Stimulated activated CD8-positive, alpha-beta memory T cell treated with anti-CD3 and anti-CD28 coated beads, Interleukin-4, amount 100 ng/mL, for 48 hours (primary cell): Measurements from ENCODE around the gene SPRTN.
A peak's percentile ranks its signal among the peaks of the same experiment; 100 is the strongest.
"Not testable (repeated sequence)": the region's sequence is repeated elsewhere in the genome, so short reads cannot be mapped to it uniquely, and the experiment has no call there.

Source experiments
- DNase-seq: peaks from one replicate; pipeline ENCODE4 v3.0.0-alpha.2; 2020

SPRTN gene

GRCh38 chr1:231337043-231337471 is 1.0 kb upstream of the SPRTN start:
- DNase-seq = no peak

- DNase-seq = peak; percentile 99
Observed at GRCh38 chr1:231337472-231338269, 422 bp upstream of the SPRTN start, which contains the start of gene EXOC8. EXOC8 (minus strand) TSS chr1:231337852; CDS start chr1:231337745, 107 bp downstream.

- no peak for DNase-seq
Observed at GRCh38 chr1:231340328-231341013, 2.4 kb downstream of the SPRTN start.

GRCh38 chr1:231347961-231348360 is 9.9 kb downstream of the SPRTN start:
- no peak for DNase-seq

GRCh38 chr1:231348442-231348841 is 10.3 kb downstream of the SPRTN start:
- DNase-seq = no peak

GRCh38 chr1:231348856-231349255 is 10.8 kb downstream of the SPRTN start:
- not testable (repeated sequence) for DNase-seq

- DNase-seq = no peak
Observed at GRCh38 chr1:231351816-231352215, 13.7 kb downstream of the SPRTN start.

- DNase-seq = no peak
Observed at GRCh38 chr1:231353086-231353485, 15.0 kb downstream of the SPRTN start.

GRCh38 chr1:231354330-231355020 is 16.4 kb downstream of the SPRTN start:
- DNase-seq = no peak

GRCh38 chr1:231355171-231355570 is 17.1 kb downstream of the SPRTN start:
- no peak for DNase-seq

- no peak for DNase-seq
Observed at GRCh38 chr1:231357187-231357772, 19.2 kb downstream of the SPRTN start.

GRCh38 chr1:231357831-231358354 is 19.8 kb downstream of the SPRTN start:
- DNase-seq = peak; percentile 36

GRCh38 chr1:231359113-231359512 is 21.0 kb downstream of the SPRTN start:
- DNase-seq = no peak

GRCh38 chr1:231362325-231362724 is 24.2 kb downstream of the SPRTN start:
- no peak for DNase-seq

- no peak for DNase-seq
Observed at GRCh38 chr1:231363624-231364023, 25.5 kb downstream of the SPRTN start.

GRCh38 chr1:231364192-231364591 is 26.1 kb downstream of the SPRTN start:
- DNase-seq = no peak

- DNase-seq = no peak
Observed at GRCh38 chr1:231369282-231369681, 31.2 kb downstream of the SPRTN start.

GRCh38 chr1:231372501-231372900 is 34.4 kb downstream of the SPRTN start:
- no peak for DNase-seq

GRCh38 chr1:231374394-231374793 is 36.3 kb downstream of the SPRTN start:
- DNase-seq = no peak

GRCh38 chr1:231376101-231376500 is 38.0 kb downstream of the SPRTN start:
- no peak for DNase-seq

GRCh38 chr1:231376875-231377549 is 38.9 kb downstream of the SPRTN start:
- peak; percentile 33 for DNase-seq

GRCh38 chr1:231381729-231382128 is 43.6 kb downstream of the SPRTN start:
- DNase-seq = no peak
